PC-9 (cell line): ENCODE data around the gene YEATS4.

ENCODE experiments used
- EZH2 ChIP-seq: fragments of 200-600 bp; sonication (generic); IDR thresholded peaks from 2 replicates; pipeline ENCODE4 v1.8.0; 2017; ENCODE audit warnings: antibody characterized with exemption, low read depth
- TF ChIP-seq, protein P1 (sequence below): fragments of 200-600 bp; sonication (generic); conservative IDR thresholded peaks from 2 replicates; pipeline ENCODE4 v1.6.1; 2017; ENCODE audit warnings: mixed run types, antibody characterized with exemption, mild to moderate bottlenecking, moderate library complexity

DNA sequence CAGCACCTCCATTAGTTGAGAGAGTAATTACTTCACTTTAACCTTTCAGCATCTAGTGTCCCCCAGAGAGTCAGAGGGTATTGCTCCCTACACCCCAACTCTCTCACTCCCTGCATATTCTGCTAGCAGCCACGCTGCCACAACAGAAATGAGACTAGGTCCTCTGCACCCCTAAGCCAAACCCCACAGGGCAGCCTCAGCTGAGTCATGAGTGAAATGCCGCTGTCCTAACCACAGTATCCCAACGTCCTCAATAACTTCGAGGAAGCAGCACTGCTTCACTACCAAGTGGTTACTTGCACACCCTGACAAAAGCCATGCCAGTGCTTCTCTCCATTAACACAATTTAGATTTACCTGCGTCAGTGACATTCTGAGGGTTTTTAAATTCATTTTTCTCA lies 18.2 kb upstream of the YEATS4 start:
- TF ChIP-seq, protein P1, sequence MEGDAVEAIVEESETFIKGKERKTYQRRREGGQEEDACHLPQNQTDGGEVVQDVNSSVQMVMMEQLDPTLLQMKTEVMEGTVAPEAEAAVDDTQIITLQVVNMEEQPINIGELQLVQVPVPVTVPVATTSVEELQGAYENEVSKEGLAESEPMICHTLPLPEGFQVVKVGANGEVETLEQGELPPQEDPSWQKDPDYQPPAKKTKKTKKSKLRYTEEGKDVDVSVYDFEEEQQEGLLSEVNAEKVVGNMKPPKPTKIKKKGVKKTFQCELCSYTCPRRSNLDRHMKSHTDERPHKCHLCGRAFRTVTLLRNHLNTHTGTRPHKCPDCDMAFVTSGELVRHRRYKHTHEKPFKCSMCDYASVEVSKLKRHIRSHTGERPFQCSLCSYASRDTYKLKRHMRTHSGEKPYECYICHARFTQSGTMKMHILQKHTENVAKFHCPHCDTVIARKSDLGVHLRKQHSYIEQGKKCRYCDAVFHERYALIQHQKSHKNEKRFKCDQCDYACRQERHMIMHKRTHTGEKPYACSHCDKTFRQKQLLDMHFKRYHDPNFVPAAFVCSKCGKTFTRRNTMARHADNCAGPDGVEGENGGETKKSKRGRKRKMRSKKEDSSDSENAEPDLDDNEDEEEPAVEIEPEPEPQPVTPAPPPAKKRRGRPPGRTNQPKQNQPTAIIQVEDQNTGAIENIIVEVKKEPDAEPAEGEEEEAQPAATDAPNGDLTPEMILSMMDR, result no peak
- TF ChIP-seq EZH2, result no peak
